Measurements from ENCODE around the gene LDLRAD3. TPM values are rescaled to one million over a fixed set of nuclear protein-coding genes. Genes with fewer than 3 reads are reported as not detected.

Gene LDLRAD3
- total and polyA plus RNA-seq, 4 donors, result 2.2 to 14.3 (median 9.9) TPM

GRCh38 chr11:36153551-36153950, 209.7 kb downstream of the LDLRAD3 start:
- WGBS, 2 donors, result 86 to 87% methylated on average over 2 of the region's 2 CpGs
- H3K27me3 ChIP-seq (ENCODE audit: control insufficient read depth in 3 of 3, insufficient read depth in 3 of 3, low read length in 2 of 3), result no peaks in the 10 kb centered on the region
- no peak for TF ChIP-seq CTCF (IDR thresholded peaks at IDR 0.05; ENCODE audit: control extremely low read depth, extremely low read depth)

GRCh38 chr11:36155124-36155561, 211.3 kb downstream of the LDLRAD3 start:
- peaks cover 4 to 55% (median 9%) of the 10 kb centered on the region in 5 donors for H3K4me1 ChIP-seq (ENCODE audit: control insufficient read depth in 5 of 5, insufficient read depth in 5 of 5, low read length in 5 of 5)
- H3K9ac ChIP-seq (ENCODE audit: insufficient read depth in 1 of 2, low read length in 2 of 2), result peak overlapping the region in 1 of 2 donors; percentile 35
- ATAC-seq (ENCODE audit: insufficient read depth, low FRiP score) (no peak), DNase-seq (peak; percentile 81 to 92 (median 91))
- H3K4me3 ChIP-seq, result no peak overlapping the region
- H3K27me3 ChIP-seq (ENCODE audit: control insufficient read depth in 3 of 3, insufficient read depth in 3 of 3, low read length in 2 of 3), result no peaks in the 10 kb centered on the region
- no peak for TF ChIP-seq CTCF (IDR thresholded peaks at IDR 0.05; ENCODE audit: control extremely low read depth, extremely low read depth)
- 75 to 84% methylated on average over 8 of the region's 8 CpGs for WGBS, 2 donors
- H3K9me3 ChIP-seq (ENCODE audit: control insufficient read depth in 4 of 4, insufficient read depth in 3 of 4, low read length in 3 of 4), result no peaks in the 10 kb centered on the region
- no peaks in the 10 kb centered on the region for H3K36me3 ChIP-seq (ENCODE audit: control insufficient read depth in 4 of 4, insufficient read depth in 4 of 4, low read length in 4 of 4)
- no peak overlapping the region for H3K27ac ChIP-seq (ENCODE audit: low read depth in 1 of 2, low read length in 1 of 2)

More at GRCh38 chr11:36153551-36153950, 209.7 kb downstream of the LDLRAD3 start:
- Histone ChIP-seq H3K4me3 (no peak overlapping the region), H3K9ac (ENCODE audit: insufficient read depth in 1 of 2, low read length in 2 of 2) (no peak overlapping the region), H3K36me3 (ENCODE audit: control insufficient read depth in 4 of 4, insufficient read depth in 4 of 4, low read length in 4 of 4) (no peaks in the 10 kb centered on the region), H3K9me3 (ENCODE audit: control insufficient read depth in 4 of 4, insufficient read depth in 3 of 4, low read length in 3 of 4) (no peaks in the 10 kb centered on the region), H3K4me1 (ENCODE audit: control insufficient read depth in 5 of 5, insufficient read depth in 5 of 5, low read length in 5 of 5) (peaks cover 5 to 49% (median 13%) of the 10 kb centered on the region in 5 donors), H3K27ac (ENCODE audit: low read depth in 1 of 2, low read length in 1 of 2) (no peak overlapping the region)
- ATAC-seq (ENCODE audit: insufficient read depth, low FRiP score) (no peak), DNase-seq (peak in 2 of 3 donors; percentile 43 to 53)

DNA sequence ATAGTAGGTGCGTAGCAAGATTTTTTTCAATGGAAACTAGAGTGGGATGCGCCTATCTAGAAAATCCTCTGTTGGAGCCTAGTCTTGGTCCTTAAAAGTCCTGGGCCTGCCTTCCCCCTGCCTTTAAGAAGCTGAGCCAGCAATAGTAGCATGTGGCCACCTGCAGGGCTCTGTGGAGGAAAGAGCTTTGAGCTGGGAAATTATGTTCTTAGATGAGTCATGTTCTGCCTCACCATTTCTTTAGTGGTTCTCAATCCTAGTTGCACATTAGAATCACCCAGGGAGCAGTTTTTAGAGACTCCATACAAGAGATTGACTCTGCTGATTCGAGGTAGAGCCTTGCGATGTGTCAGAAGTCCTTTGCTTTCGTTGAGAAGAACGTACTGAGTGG, 211.9 kb downstream of the LDLRAD3 start:
- Histone ChIP-seq H3K4me1 (ENCODE audit: control insufficient read depth in 5 of 5, insufficient read depth in 5 of 5, low read length in 5 of 5) (peaks cover 3 to 62% (median 9%) of the 10 kb centered on the region in 5 donors), H3K9me3 (ENCODE audit: control insufficient read depth in 4 of 4, insufficient read depth in 3 of 4, low read length in 3 of 4) (no peaks in the 10 kb centered on the region), H3K4me3 (no peak overlapping the region), H3K27me3 (ENCODE audit: control insufficient read depth in 3 of 3, insufficient read depth in 3 of 3, low read length in 2 of 3) (no peaks in the 10 kb centered on the region), H3K36me3 (ENCODE audit: control insufficient read depth in 4 of 4, insufficient read depth in 4 of 4, low read length in 4 of 4) (no peaks in the 10 kb centered on the region), H3K27ac (ENCODE audit: low read depth in 1 of 2, low read length in 1 of 2) (no peak overlapping the region), H3K9ac (ENCODE audit: insufficient read depth in 1 of 2, low read length in 2 of 2) (no peak overlapping the region)
- ATAC-seq (ENCODE audit: insufficient read depth, low FRiP score), result no peak
- DNase-seq, result peak in 2 of 3 donors; percentile 16 to 31
- 80 to 85% methylated on average over 6 of the region's 6 CpGs for WGBS, 2 donors
- TF ChIP-seq CTCF (IDR thresholded peaks at IDR 0.05; ENCODE audit: control extremely low read depth, extremely low read depth), result no peak

Measured in lung (tissue), 12 donors.